Measurements from ENCODE around the gene NXF2B.
"Not testable (repeated sequence)": the region's sequence is repeated elsewhere in the genome, so short reads cannot be mapped to it uniquely, and the experiment has no call there.

Gene NXF2B, protein sequence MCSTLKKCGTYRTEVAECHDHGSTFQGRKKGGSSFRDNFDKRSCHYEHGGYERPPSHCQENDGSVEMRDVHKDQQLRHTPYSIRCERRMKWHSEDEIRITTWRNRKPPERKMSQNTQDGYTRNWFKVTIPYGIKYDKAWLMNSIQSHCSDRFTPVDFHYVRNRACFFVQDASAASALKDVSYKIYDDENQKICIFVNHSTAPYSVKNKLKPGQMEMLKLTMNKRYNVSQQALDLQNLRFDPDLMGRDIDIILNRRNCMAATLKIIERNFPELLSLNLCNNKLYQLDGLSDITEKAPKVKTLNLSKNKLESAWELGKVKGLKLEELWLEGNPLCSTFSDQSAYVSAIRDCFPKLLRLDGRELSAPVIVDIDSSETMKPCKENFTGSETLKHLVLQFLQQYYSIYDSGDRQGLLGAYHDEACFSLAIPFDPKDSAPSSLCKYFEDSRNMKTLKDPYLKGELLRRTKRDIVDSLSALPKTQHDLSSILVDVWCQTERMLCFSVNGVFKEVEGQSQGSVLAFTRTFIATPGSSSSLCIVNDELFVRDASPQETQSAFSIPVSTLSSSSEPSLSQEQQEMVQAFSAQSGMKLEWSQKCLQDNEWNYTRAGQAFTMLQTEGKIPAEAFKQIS

DNA sequence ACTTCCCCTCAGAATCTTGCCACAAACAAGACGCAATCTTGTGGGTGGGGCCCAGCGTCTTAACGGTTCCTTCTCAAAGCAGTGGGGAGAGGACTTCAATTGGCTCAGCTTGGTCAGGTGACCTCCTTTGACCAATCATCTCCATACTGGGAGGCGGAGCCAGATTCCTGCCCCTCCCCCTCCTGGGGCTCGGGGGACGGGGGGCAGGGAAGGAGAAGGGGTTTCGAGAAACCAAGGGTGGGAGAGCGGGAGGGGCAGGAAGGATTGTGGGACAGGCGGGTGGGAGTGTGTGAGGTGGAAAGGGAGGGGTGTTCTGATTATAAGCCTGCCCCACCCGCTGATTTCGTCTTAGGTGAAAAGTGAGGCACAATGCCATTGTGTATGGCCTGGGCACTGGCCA lies at the start of gene NXF2B:
TSS of gene NXF2B (minus strand) at position 101 of the 400 bp plus-strand sequence. CDS start 59,972 bp downstream, outside the sequence.
- H3K4me1 ChIP-seq (ENCODE audit: control insufficient read depth, insufficient read depth, low read length); H3K36me3 ChIP-seq (ENCODE audit: control insufficient read depth, insufficient read depth, low read length); H3K27ac ChIP-seq (ENCODE audit: low read depth, low read length); H3K4me3 ChIP-seq (ENCODE audit: low read depth, low read length); H3K9ac ChIP-seq (ENCODE audit: low read length); H3K9me3 ChIP-seq (ENCODE audit: control insufficient read depth, insufficient read depth, low read depth, low read length); H3K27me3 ChIP-seq (ENCODE audit: control insufficient read depth, insufficient read depth, low read length): not testable (repeated sequence)

DNA sequence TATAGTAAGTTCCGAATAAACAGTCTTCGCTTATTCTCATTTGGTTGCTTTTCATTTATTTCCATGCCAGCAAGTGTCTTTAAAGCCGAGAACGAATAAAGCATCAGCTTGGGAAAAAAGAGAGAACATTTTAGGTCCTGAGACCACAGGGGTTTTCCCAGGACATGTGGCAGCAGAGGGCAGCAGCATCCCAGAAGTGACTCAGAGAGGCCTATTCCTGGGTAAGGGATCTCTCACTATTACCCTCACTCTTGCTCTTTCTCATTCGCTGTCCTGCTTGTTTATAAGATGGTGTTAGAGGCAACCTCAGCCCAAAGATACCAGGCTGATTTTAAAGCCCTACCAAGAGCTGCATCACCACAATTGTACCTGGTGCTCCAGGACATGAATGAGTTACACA lies 39.0 kb upstream of the NXF2B start:
- H3K9ac ChIP-seq (ENCODE audit: low read length); H3K27me3 ChIP-seq (ENCODE audit: control insufficient read depth, insufficient read depth, low read length); H3K9me3 ChIP-seq (ENCODE audit: control insufficient read depth, insufficient read depth, low read depth, low read length); H3K27ac ChIP-seq (ENCODE audit: low read depth, low read length); H3K36me3 ChIP-seq (ENCODE audit: control insufficient read depth, insufficient read depth, low read length); H3K4me1 ChIP-seq (ENCODE audit: control insufficient read depth, insufficient read depth, low read length); H3K4me3 ChIP-seq (ENCODE audit: low read depth, low read length): not testable (repeated sequence)

DNA sequence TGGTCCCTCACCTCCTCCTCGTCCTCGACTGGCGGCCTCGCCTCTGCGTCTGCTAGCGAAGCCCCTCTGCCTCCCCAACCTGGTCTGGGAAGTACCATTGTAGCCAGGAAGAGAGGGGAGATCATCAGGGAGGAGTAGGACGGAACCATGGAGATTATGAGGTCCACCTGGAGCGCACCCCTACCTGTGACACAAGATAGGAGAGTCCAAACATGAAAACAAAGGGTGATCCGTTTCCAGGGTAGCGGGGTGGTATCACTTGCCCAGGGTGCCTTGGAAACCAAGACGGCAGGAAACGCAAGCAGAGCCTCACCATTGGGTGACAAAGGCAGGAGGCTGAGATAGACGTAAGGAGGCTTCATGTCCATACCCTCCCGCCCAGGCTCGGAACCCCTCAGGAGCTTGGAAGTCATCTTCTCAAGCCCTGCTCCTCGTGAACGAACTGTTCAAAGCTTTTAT lies 32.0 kb upstream of the NXF2B start, which contains the start of gene TCP11X2:
TSS of gene TCP11X2 (minus strand) at position 51 of the 459 bp plus-strand sequence.
- not testable (repeated sequence) for H3K9me3 ChIP-seq (ENCODE audit: control insufficient read depth, insufficient read depth, low read depth, low read length); H3K27me3 ChIP-seq (ENCODE audit: control insufficient read depth, insufficient read depth, low read length); H3K36me3 ChIP-seq (ENCODE audit: control insufficient read depth, insufficient read depth, low read length); H3K4me1 ChIP-seq (ENCODE audit: control insufficient read depth, insufficient read depth, low read length); H3K4me3 ChIP-seq (ENCODE audit: low read depth, low read length); H3K27ac ChIP-seq (ENCODE audit: low read depth, low read length); H3K9ac ChIP-seq (ENCODE audit: low read length)

DNA sequence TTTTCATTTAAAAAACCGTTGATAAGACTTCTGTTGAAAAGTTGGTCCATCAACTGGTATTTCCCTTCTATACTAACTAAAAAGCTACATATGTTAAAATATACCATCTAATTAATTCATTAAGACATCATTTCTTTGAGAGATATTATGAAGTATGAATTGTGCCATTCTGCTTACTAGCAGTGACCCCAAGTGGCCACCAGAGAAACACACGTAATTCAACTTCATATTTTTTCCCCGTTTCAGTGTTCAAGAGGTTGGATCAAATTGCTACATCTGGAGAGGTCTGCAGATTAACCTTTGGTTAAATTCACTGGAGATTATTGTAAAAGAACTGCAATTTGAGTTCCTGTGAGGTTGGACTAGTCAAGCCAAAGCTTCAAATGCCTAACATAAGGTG lies 30.4 kb upstream of the NXF2B start:
- H3K9ac ChIP-seq (ENCODE audit: low read length); H3K4me1 ChIP-seq (ENCODE audit: control insufficient read depth, insufficient read depth, low read length); H3K9me3 ChIP-seq (ENCODE audit: control insufficient read depth, insufficient read depth, low read depth, low read length); H3K36me3 ChIP-seq (ENCODE audit: control insufficient read depth, insufficient read depth, low read length); H3K27ac ChIP-seq (ENCODE audit: low read depth, low read length); H3K4me3 ChIP-seq (ENCODE audit: low read depth, low read length); H3K27me3 ChIP-seq (ENCODE audit: control insufficient read depth, insufficient read depth, low read length): not testable (repeated sequence)

DNA sequence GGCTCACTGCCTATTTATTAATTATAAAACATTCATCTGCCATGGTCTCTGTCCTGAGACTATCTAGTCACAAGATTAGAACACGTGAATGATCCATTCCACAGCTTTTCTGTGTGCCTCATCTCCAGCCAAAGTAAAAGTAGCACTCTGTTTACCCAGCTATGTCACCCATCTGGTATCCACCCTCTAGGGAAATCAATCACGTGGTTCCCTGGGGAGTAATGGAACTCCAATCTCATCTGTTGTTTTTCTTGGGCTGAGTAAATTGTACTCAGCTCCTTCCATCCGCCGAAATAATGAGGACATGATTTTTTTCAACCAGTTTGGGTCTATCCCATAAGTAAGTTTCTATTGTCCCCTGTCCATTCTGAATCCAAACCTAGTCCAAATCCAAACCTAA lies 18.8 kb upstream of the NXF2B start:
- H3K4me3 ChIP-seq (ENCODE audit: low read depth, low read length); H3K9me3 ChIP-seq (ENCODE audit: control insufficient read depth, insufficient read depth, low read depth, low read length); H3K9ac ChIP-seq (ENCODE audit: low read length); H3K36me3 ChIP-seq (ENCODE audit: control insufficient read depth, insufficient read depth, low read length); H3K4me1 ChIP-seq (ENCODE audit: control insufficient read depth, insufficient read depth, low read length); H3K27me3 ChIP-seq (ENCODE audit: control insufficient read depth, insufficient read depth, low read length); H3K27ac ChIP-seq (ENCODE audit: low read depth, low read length): not testable (repeated sequence)

DNA sequence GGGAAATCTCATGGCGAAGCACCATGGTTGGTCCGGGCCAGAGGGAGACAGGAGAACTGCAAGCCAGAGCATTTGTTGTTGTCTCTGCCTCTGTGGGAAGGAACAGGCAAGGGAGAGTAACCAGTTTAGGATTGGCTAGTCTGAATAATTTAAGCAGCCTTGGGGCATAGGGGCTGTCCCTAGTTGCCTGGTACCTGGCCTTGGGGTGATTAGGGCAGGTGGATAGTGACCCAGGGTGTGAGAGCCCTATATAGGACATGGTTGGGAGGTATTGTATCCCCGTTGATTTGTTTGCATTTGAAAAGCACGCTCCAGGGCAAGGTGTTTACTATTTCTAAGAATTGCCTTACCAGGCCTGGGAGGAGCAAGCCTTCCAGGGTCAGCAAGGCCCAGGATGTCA lies 25.3 kb downstream of the NXF2B start:
- H3K36me3 ChIP-seq (ENCODE audit: control insufficient read depth, insufficient read depth, low read length), result not testable (repeated sequence)

DNA sequence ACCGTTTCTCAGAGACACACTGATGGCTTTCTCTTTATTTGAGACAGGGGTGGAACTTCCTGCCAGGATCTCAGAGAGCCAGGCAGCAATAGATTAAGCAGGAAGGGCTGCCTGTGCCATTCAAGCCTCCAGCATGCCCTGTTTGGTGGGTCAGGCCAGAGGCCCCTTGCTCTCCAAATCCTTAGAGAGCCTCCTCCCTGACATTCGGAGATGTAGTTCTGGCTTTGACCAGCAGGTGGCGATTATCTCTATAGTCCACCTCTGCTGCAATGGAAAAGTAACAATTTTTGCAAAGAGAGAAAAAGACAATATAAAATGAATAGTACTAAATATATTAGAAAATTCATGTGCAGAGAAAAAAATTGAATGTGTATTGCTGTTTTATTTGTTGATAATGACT lies 93.9 kb downstream of the NXF2B start:
- Histone ChIP-seq H3K9me3 (ENCODE audit: control insufficient read depth, insufficient read depth, low read depth, low read length) (peaks cover 7% of the 10 kb centered on the region; the same call in 1 of the 2 replicates), H3K27ac (ENCODE audit: low read depth, low read length) (no peak overlapping the region), H3K9ac (ENCODE audit: low read length) (no peak overlapping the region), H3K4me3 (ENCODE audit: low read depth, low read length) (no peak overlapping the region), H3K27me3 (ENCODE audit: control insufficient read depth, insufficient read depth, low read length) (peaks cover 12% of the 10 kb centered on the region), H3K36me3 (ENCODE audit: control insufficient read depth, insufficient read depth, low read length) (no peaks in the 10 kb centered on the region), H3K4me1 (ENCODE audit: control insufficient read depth, insufficient read depth, low read length) (no peaks in the 10 kb centered on the region)

More for the DNA sequence above, 25.3 kb downstream of the NXF2B start:
- H3K9me3 ChIP-seq (ENCODE audit: control insufficient read depth, insufficient read depth, low read depth, low read length); H3K9ac ChIP-seq (ENCODE audit: low read length); H3K27ac ChIP-seq (ENCODE audit: low read depth, low read length); H3K4me1 ChIP-seq (ENCODE audit: control insufficient read depth, insufficient read depth, low read length); H3K4me3 ChIP-seq (ENCODE audit: low read depth, low read length); H3K27me3 ChIP-seq (ENCODE audit: control insufficient read depth, insufficient read depth, low read length): not testable (repeated sequence)

DNA sequence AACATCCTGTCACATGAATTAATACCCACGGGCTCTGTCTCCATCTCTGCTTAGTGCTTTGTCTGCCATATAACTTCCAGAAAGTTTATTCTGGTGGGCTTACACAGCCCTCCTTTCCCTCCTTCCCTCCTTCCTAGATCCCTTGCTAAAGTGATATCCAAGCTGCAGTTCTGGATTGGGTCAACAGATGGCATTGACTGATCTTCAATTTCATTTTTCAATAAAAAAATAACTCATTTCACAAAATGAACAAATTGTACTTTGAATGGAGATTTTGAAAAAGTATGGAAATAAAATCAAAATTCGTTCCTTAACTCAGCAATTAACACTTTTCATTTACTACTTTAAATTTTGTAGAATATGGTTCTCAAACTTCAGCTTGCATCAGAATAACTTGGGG lies 97.9 kb downstream of the NXF2B start:
- no peaks in the 10 kb centered on the region for H3K36me3 ChIP-seq (ENCODE audit: control insufficient read depth, insufficient read depth, low read length)
- no peak overlapping the region for H3K27ac ChIP-seq (ENCODE audit: low read depth, low read length)
- H3K4me1 ChIP-seq (ENCODE audit: control insufficient read depth, insufficient read depth, low read length), result peaks cover 5% of the 10 kb centered on the region; the same call in 1 of the 2 replicates
- H3K4me3 ChIP-seq (ENCODE audit: low read depth, low read length), result no peak overlapping the region
- H3K9me3 ChIP-seq (ENCODE audit: control insufficient read depth, insufficient read depth, low read depth, low read length), result peaks cover 9% of the 10 kb centered on the region; the same call in 1 of the 2 replicates
- H3K27me3 ChIP-seq (ENCODE audit: control insufficient read depth, insufficient read depth, low read length), result peaks cover 9% of the 10 kb centered on the region
- H3K9ac ChIP-seq (ENCODE audit: low read length), result no peak overlapping the region

DNA sequence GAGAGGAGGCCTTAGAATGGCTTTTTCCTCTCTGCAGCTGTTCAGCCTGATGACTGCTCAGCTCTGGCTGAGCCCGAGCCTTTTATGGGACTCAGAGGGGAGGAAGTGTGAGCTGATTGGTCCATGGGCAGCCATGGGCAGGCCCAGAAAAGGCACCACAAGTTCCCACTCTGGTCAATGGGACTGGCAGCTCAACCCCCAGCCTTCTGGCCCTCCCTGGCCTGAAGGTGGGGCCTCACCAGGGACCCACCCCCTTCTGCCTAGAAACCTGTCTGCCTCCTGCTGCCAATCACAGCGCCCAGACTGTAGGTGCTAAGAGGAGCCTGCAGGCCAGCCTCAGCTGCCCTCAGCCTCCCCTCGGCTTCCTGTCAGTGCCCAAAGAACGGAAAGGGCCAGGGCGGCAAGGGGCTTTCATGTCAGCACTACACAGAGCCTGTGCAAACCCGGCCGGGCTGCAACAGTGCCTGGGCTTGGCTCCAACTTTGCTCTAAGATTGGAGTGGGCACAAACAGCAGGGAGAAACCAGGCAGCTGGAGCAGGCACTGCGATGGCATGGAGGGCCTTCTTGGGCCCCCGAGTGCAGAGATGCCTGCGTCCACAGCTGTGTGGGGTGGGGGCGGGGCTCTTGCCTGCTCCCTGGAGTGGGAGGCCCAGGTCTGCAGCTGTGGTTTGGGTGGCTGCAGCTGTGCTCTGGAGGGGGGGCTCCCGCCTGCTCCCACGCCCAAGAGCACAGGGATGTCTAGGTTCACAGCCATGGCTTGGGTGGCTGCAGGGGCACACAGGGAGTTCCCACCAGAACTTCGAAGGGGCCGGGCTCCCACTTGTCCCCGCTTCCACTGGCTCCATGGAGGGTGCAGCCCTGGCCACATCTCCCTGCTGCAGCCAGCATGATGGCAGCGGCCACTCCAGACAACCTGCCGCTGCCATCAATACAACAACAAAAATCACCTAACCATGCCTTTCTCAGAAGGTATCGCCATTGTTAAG lies 100.2 kb downstream of the NXF2B start:
- H3K4me1 ChIP-seq (ENCODE audit: control insufficient read depth, insufficient read depth, low read length), result peaks cover 5% of the 10 kb centered on the region; the same call in 1 of the 2 replicates
- no peaks in the 10 kb centered on the region for H3K36me3 ChIP-seq (ENCODE audit: control insufficient read depth, insufficient read depth, low read length)
- H3K9me3 ChIP-seq (ENCODE audit: control insufficient read depth, insufficient read depth, low read depth, low read length), result peaks cover 9% of the 10 kb centered on the region; the same call in 1 of the 2 replicates
- H3K4me3 ChIP-seq (ENCODE audit: low read depth, low read length), result no peak overlapping the region
- no peak overlapping the region for H3K9ac ChIP-seq (ENCODE audit: low read length)
- H3K27ac ChIP-seq (ENCODE audit: low read depth, low read length), result no peak overlapping the region
- H3K27me3 ChIP-seq (ENCODE audit: control insufficient read depth, insufficient read depth, low read length), result peaks cover 9% of the 10 kb centered on the region

DNA sequence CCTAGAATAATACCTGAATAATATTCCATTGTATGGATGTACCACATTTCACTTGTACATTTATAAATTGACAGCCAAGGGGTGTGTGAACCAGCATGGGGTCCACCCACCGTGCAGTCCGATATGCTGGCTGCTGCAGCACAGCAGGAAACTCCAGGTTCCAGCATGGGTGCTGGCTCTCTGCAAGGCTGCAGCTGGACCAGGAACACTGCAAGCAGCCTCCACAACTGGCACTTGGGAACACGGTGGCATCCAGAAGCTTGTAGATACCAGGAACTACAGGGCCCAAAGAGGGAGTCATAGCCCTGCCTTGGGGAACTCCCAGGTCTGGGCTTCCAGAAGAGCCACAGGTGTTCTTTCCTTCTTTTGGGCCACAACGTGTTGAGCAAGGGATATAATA lies 101.6 kb downstream of the NXF2B start:
- H3K9me3 ChIP-seq (ENCODE audit: control insufficient read depth, insufficient read depth, low read depth, low read length), result peaks cover 9% of the 10 kb centered on the region; the same call in 1 of the 2 replicates
- H3K36me3 ChIP-seq (ENCODE audit: control insufficient read depth, insufficient read depth, low read length), result no peaks in the 10 kb centered on the region
- H3K4me1 ChIP-seq (ENCODE audit: control insufficient read depth, insufficient read depth, low read length), result peaks cover 5% of the 10 kb centered on the region; the same call in 1 of the 2 replicates
- H3K27me3 ChIP-seq (ENCODE audit: control insufficient read depth, insufficient read depth, low read length), result peaks cover 9% of the 10 kb centered on the region
- no peak overlapping the region for H3K27ac ChIP-seq (ENCODE audit: low read depth, low read length)
- no peak overlapping the region for H3K4me3 ChIP-seq (ENCODE audit: low read depth, low read length)
- H3K9ac ChIP-seq (ENCODE audit: low read length), result no peak overlapping the region
